AG04450 (cell line): ENCODE data around the gene ZNF532. TPM values are rescaled to one million over a fixed set of nuclear protein-coding genes. Genes with fewer than 3 reads are reported as not detected.

Source experiments
- CTCF ChIA-PET: fragments of 300-600, 350-600 bp; formaldehyde crosslinking; extraction: SDS; loops from one replicate; lab custom pipeline; 2022; ENCODE audit warnings: antibody characterized with exemption, inconsistent platforms; lab: Charles Lee
- POLR2A ChIA-PET: fragments of 350-600 bp; formaldehyde crosslinking; extraction: SDS; loops from one replicate; lab custom pipeline; 2021; ENCODE audit warnings: antibody characterized with exemption, inconsistent platforms; lab: Yijun Ruan, JAX
- DNase-seq: peaks from one replicate; pipeline ENCODE4 v3.0.0-alpha.2; 2011; ENCODE audit warnings: low read depth, low spot score
- H3K27ac ChIP-seq: one replicate; pipeline ENCODE4 v1.5.1; 2012; ENCODE audit warnings: low read depth, low read length, control low read depth
- H3K27me3 ChIP-seq: one replicate; pipeline ENCODE4 v1.6.0; 2012; ENCODE audit warnings: low read length; ENCODE audit not compliant: control insufficient read depth, insufficient read depth
- H3K4me3 ChIP-seq: 2 replicates; pipeline ENCODE4 v1.5.1; 2011; ENCODE audit warnings: mild to moderate bottlenecking, low read depth, low read length, control low read depth
- H3K9me3 ChIP-seq: 2 replicates; pipeline ENCODE4 v1.5.1; 2012; ENCODE audit warnings: low read length; ENCODE audit not compliant: control insufficient read depth, insufficient read depth
- CTCF ChIP-seq: IDR thresholded peaks from 2 replicates; pipeline ENCODE4 v1.5.1; 2011; ENCODE audit warnings: low read depth, low read length, control low read depth, inconsistent platforms
- polyA plus RNA-seq: library from polyadenylated mRNA; depleted of rRNA; stranded (reverse); fragments of >200 nt; gene quantifications from 2 replicates; pipeline ENCODE4 v1.2.3, GENCODE V29; 2011

ZNF532 gene
- polyA plus RNA-seq, 1 experiment: 69.7 TPM

GRCh38 chr18:59009846-59010245, 145.2 kb downstream of the ZNF532 start:
- no peak overlapping the region for H3K4me3 ChIP-seq
- DNase-seq: no peak
- H3K27ac ChIP-seq: no peak overlapping the region
- no peaks in the 10 kb centered on the region for H3K27me3 ChIP-seq
- ChIA-PET POLR2A (no interaction called here), CTCF (no interaction called here)
- peaks cover 7% of the 10 kb centered on the region for H3K9me3 ChIP-seq
- TF ChIP-seq CTCF: no peak

GRCh38 chr18:59011289-59011688, 146.6 kb downstream of the ZNF532 start:
- Histone ChIP-seq H3K9me3 (peaks cover 4% of the 10 kb centered on the region), H3K27me3 (no peaks in the 10 kb centered on the region), H3K27ac (no peak overlapping the region), H3K4me3 (no peak overlapping the region)
- ChIA-PET POLR2A (no interaction called here), CTCF (interaction anchor here (0.9 kb wide), 1 partner anchor 228 kb away, joined by 5 read pairs; no protein-coding TSS in a partner anchor)
- TF ChIP-seq CTCF: no peak
- no peak for DNase-seq

- Histone ChIP-seq H3K27ac (no peak overlapping the region), H3K27me3 (no peaks in the 10 kb centered on the region), H3K9me3 (no peaks in the 10 kb centered on the region), H3K4me3 (no peak overlapping the region)
- ChIA-PET POLR2A (no interaction called here), CTCF (interaction anchor here (0.6 to 0.9 kb wide), 2 partner anchors 70 to 229 kb away, joined by 5 to 8 read pairs; no protein-coding TSS in a partner anchor)
- DNase-seq: no peak
- no peak for TF ChIP-seq CTCF
Observed at GRCh38 chr18:59011786-59012185, 147.1 kb downstream of the ZNF532 start.

GRCh38 chr18:59012815-59013705, 148.4 kb downstream of the ZNF532 start:
- Histone ChIP-seq H3K9me3 (peaks cover 3% of the 10 kb centered on the region; the same call in 1 of the 2 replicates), H3K4me3 (no peak overlapping the region), H3K27ac (no peak overlapping the region), H3K27me3 (no peaks in the 10 kb centered on the region)
- TF ChIP-seq CTCF: no peak
- ChIA-PET POLR2A (no interaction called here), CTCF (interaction anchor here (0.7 kb wide), 1 partner anchor 14 kb away, joined by 8 read pairs; no protein-coding TSS in a partner anchor)
- DNase-seq: no peak

GRCh38 chr18:59013744-59014143, 149.1 kb downstream of the ZNF532 start:
- H3K9me3 ChIP-seq: peaks cover 3% of the 10 kb centered on the region; the same call in 1 of the 2 replicates
- no peaks in the 10 kb centered on the region for H3K27me3 ChIP-seq
- CTCF ChIA-PET: interaction anchor here (0.7 kb wide), 1 partner anchor 15 kb away, joined by 8 read pairs; no protein-coding TSS in a partner anchor
- H3K27ac ChIP-seq: no peak overlapping the region
- no peak for TF ChIP-seq CTCF
- H3K4me3 ChIP-seq: no peak overlapping the region
- POLR2A ChIA-PET: interaction anchor here (0.6 kb wide), 1 partner anchor 342 kb away, joined by 8 read pairs; no protein-coding TSS in a partner anchor
- DNase-seq: no peak
